NB4 (cell line): Measurements from ENCODE around the gene ANKRD27.

ENCODE experiments used
- DNase-seq: peaks from one replicate; pipeline ENCODE4 v3.0.0; 2010; ENCODE audit warnings: low read depth
- H3K4me3 ChIP-seq: one replicate; pipeline ENCODE4 v1.5.1; 2011; ENCODE audit warnings: mild to moderate bottlenecking, low read depth, low read length, moderate library complexity
- CTCF ChIP-seq: IDR thresholded peaks from one replicate; pipeline ENCODE4 v1.5.1; 2012; ENCODE audit warnings: low read depth, low read length
- MAX ChIP-seq: IDR thresholded peaks from 2 replicates; pipeline ENCODE4 v1.6.1; 2011; ENCODE audit warnings: low read depth, low read length
- MYC ChIP-seq: IDR thresholded peaks from 2 replicates; pipeline ENCODE4 v1.6.1; 2011; ENCODE audit warnings: low read depth, low read length
- POLR2A ChIP-seq: IDR thresholded peaks from 2 replicates; pipeline ENCODE4 v1.6.1; 2011; ENCODE audit warnings: mild to moderate bottlenecking; ENCODE audit not compliant: insufficient read length; ENCODE audit errors: extremely low read depth

ANKRD27 gene

GRCh38 chr19:32686847-32687475 lies 12.0 kb upstream of the ANKRD27 start:
- no peak for TF ChIP-seq MAX
- DNase-seq: no peak
- no peak overlapping the region for H3K4me3 ChIP-seq

- no peak for DNase-seq
- TF ChIP-seq POLR2A (no peak), MAX (no peak), MYC (no peak), CTCF (no peak)
- no peak overlapping the region for H3K4me3 ChIP-seq
These were observed 7.3 kb upstream of the ANKRD27 start for GRCh38 chr19:32682317-32682716.

GRCh38 chr19:32680986-32681385 lies 6.0 kb upstream of the ANKRD27 start:
- no peak overlapping the region for H3K4me3 ChIP-seq
- no peak for TF ChIP-seq CTCF
- DNase-seq: no peak

GRCh38 chr19:32677657-32678056 lies 2.7 kb upstream of the ANKRD27 start:
- TF ChIP-seq CTCF (no peak), POLR2A (no peak), MAX (no peak), MYC (no peak)
- no peak overlapping the region for H3K4me3 ChIP-seq
- peak; percentile 26 for DNase-seq

GRCh38 chr19:32676895-32677359 lies 1.9 kb upstream of the ANKRD27 start:
- no peak for DNase-seq
- H3K4me3 ChIP-seq: no peak overlapping the region
- TF ChIP-seq POLR2A: no peak
- no peak for TF ChIP-seq CTCF
- TF ChIP-seq MAX: no peak
- no peak for TF ChIP-seq MYC

- TF ChIP-seq MYC: no peak
- TF ChIP-seq POLR2A: no peak
- no peak for TF ChIP-seq CTCF
- TF ChIP-seq MAX: no peak
- peak; percentile 70 for DNase-seq
- peak overlapping the region; percentile 73 for H3K4me3 ChIP-seq
These were observed 1.4 kb upstream of the ANKRD27 start for GRCh38 chr19:32676186-32676894.
